ACC112 (cell line): Measurements from ENCODE around the gene NCCRP1.

Source experiments
- H2AFZ ChIP-seq: fragments of 200-600 bp; sonication (generic); one replicate; pipeline ENCODE4 v1.6.0; 2017; ENCODE audit warnings: antibody characterized with exemption, low read length; ENCODE audit not compliant: unreplicated experiment
- H3K27ac ChIP-seq: fragments of 200-600 bp; sonication (generic); 2 replicates; pipeline ENCODE4 v1.5.1; 2014; ENCODE audit warnings: low read depth, mild to moderate bottlenecking, antibody characterized with exemption, low read length, moderate library complexity
- H3K27me3 ChIP-seq: fragments of 200-600 bp; sonication (generic); 2 replicates; pipeline ENCODE4 v1.6.1; 2014; ENCODE audit warnings: mild to moderate bottlenecking, antibody characterized with exemption, low read length, moderate library complexity, mixed read lengths; ENCODE audit not compliant: insufficient read depth
- H3K36me3 ChIP-seq: fragments of 200-600 bp; sonication (generic); 2 replicates; pipeline ENCODE4 v1.6.1; 2016; ENCODE audit warnings: mild to moderate bottlenecking, antibody characterized with exemption, low read length, moderate library complexity, mixed read lengths; ENCODE audit not compliant: insufficient read depth
- H3K4me1 ChIP-seq: fragments of 200-600 bp; sonication (generic); one replicate; pipeline ENCODE4 v1.6.1; 2016; ENCODE audit warnings: low read length, mixed read lengths; ENCODE audit not compliant: insufficient read depth, unreplicated experiment, control insufficient read depth
- H3K4me3 ChIP-seq: fragments of 200-600 bp; sonication (generic); 2 replicates; pipeline ENCODE4 v1.5.1; 2014; ENCODE audit warnings: mild to moderate bottlenecking, low read depth, low read length
- H3K79me2 ChIP-seq: fragments of 200-600 bp; sonication (generic); one replicate; pipeline ENCODE4 v1.6.0; 2016; ENCODE audit warnings: low read length; ENCODE audit not compliant: control insufficient read depth, unreplicated experiment, insufficient read depth

The NCCRP1 gene

DNA sequence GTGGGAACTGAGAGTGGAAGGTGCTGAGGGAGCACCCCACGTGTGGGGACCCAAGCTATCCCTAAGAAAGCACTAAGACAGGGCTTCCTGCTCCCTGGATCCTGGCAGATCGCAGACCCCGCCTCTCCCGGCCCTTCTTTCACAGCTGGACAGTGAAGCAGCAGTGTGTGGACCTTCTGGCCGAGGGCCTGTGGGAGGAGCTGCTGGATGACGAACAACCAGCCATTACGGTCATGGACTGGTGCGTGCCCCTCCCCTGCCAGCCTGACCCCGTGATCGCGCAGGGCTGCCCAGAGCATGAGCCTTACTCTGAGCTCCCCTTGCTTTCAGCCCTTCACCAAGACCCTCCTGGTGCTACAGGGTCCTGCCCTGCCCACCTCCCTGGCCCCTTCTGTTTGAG, 2.3 kb downstream of the NCCRP1 start:
- H3K27ac ChIP-seq = no peak overlapping the region
- H3K27me3 ChIP-seq = peaks cover 46% of the 10 kb centered on the region
- H2AFZ ChIP-seq = no peak overlapping the region
- no peaks in the 10 kb centered on the region for H3K79me2 ChIP-seq
- H3K36me3 ChIP-seq = no peaks in the 10 kb centered on the region
- peaks cover 4% of the 10 kb centered on the region for H3K4me1 ChIP-seq
- no peak overlapping the region for H3K4me3 ChIP-seq

DNA sequence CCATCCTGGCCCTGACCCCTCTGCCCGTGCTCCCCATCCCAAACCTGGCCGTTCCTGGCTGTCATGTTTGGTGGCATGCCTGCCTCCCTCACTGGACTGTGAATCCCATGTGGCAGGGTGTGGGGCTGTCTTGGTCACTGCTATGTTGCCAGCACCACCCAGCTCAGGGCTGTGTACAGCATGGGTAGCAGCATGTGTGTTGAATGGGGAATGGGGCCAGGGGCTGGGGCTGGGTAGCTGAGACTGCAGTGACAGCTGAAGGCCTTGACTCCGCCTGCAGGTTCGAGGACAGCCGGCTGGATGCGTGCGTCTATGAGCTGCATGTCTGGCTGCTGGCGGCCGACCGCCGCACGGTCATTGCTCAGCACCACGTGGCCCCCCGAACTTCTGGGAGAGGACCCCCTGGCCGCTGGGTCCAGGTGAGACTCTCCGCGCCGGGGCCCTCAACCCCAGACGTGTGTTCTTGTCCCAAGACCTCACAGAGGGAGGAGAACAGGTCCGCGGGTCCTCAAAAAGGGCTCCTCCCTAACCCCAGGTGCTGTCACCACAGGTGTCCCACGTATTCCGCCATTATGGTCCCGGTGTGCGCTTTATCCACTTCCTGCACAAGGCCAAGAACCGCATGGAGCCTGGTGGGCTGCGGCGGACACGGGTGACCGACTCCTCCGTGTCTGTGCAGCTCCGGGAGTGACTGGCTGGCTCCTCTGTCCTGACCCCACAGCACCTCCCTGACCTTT, 3.5 kb downstream of the NCCRP1 start:
- Histone ChIP-seq H2AFZ (no peak overlapping the region), H3K4me3 (no peak overlapping the region), H3K79me2 (no peaks in the 10 kb centered on the region), H3K4me1 (peaks cover 4% of the 10 kb centered on the region), H3K27ac (no peak overlapping the region), H3K27me3 (peaks cover 50% of the 10 kb centered on the region), H3K36me3 (no peaks in the 10 kb centered on the region)

DNA sequence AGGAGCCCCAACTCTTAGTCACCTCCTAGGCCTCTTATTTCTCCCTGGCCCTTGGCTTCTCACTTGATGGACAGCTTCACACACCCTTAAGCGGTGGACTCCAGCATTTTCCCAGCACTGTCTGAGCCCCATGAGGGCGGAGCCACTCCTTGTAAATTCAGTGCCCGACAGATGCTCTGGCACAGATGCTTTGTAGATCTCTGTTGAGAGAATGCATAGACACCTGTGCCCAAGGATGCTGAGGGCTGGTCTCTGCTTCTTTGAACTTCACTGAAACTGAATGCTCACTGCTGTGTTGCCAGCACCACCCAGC, 4.0 kb downstream of the NCCRP1 start:
- Histone ChIP-seq H3K4me3 (no peak overlapping the region), H2AFZ (no peak overlapping the region), H3K79me2 (no peaks in the 10 kb centered on the region), H3K27ac (no peak overlapping the region), H3K4me1 (peaks cover 4% of the 10 kb centered on the region), H3K27me3 (peaks cover 46% of the 10 kb centered on the region), H3K36me3 (no peaks in the 10 kb centered on the region)

DNA sequence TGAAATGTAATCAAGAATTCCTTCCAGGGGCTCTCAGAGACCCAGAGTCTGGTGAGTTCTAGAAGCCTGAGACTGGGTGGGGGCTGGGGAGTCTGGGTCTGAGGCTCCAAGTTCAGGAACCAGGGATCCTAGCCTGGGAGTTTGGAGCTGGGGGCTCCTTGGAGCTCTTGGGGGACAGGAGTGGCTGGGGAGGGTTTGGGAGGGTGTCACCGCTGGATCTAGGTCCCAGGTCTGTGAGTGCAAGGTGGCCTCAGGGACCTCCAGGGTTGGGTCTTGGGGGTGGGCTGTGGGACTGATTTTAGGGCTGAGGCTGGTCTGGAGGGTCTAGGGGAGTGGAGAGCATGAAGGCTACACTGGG, 6.2 kb downstream of the NCCRP1 start:
- Histone ChIP-seq H3K27ac (no peak overlapping the region), H2AFZ (no peak overlapping the region), H3K4me1 (peaks cover 2% of the 10 kb centered on the region), H3K27me3 (peaks cover 26% of the 10 kb centered on the region), H3K36me3 (no peaks in the 10 kb centered on the region), H3K4me3 (no peak overlapping the region), H3K79me2 (no peaks in the 10 kb centered on the region)

DNA sequence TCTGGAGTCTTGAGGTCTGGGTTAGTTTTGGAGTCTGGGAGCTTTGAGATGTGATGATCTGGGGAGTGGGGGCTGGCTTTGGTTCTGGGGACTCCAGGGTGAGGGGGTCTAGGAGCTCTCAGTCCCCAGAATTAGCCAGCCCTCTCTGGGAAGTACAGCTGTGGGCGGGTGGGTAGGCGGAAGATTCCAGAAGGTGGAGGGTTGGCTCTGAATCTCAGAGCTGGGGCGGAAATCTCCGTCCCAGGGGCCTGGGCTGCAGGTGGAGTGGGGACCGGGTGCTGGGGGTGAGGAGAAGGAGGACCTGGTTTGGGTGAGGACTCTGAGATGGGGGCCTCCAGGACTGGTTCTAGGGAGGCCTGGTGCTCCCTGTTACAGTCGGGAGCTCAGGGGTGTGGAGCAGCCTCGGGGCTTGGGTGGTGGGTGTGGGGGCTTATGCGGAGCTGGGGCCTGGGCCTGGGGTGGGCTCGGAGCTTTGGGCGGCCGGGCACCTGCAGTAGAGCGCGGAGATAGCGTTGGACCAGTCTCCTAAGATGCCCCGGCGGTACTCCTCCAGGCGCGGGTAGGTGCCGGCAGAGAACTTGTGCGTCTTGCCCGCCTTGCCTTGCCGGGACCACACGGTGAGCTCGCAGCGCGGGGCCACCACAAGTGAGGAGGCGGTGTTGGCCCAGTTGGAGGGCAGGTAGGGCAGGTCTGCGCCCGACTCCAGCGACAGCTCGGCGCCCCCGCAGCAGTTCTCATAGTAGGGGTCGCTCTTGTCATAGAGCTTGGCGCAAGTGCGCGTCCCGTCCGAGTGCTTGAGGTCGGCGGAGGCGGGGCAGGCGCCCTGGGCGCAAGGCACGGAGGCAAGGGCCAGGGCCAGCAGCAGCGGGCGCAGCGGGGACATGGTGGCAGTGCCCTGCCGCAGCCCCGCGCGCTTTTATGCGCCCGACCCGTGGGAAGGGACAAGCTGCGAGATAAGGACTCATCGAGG, 6.9 kb downstream of the NCCRP1 start, which contains the start of gene SYCN:
Gene SYCN (minus strand): TSS at position 892 of the 970 bp plus-strand sequence. CDS start 9 bp downstream, at position 883.
- H3K27me3 ChIP-seq = peaks cover 24% of the 10 kb centered on the region
- H3K36me3 ChIP-seq = no peaks in the 10 kb centered on the region
- H3K27ac ChIP-seq = no peak within 1 kb of the TSS
- no peaks in the 10 kb centered on the region for H3K4me1 ChIP-seq
- no peaks in the 10 kb centered on the region for H3K79me2 ChIP-seq
- H3K4me3 ChIP-seq = no peak within 1 kb of the TSS
- no peak within 1 kb of the TSS for H2AFZ ChIP-seq

DNA sequence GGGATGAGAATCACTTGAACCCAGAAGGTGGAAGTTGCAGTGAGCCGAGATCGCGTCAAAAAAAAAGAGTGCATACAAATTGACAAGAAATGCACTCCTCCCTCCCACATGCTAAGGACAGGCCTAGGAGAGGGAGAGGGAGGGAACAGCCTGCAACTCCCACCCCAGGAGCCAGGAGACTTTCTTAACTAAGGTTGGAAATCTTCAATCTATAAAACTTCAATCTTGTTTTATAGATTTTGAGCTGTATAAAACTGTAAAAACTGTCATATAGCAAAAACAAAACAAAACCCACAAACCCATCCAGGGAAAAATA, 8.6 kb downstream of the NCCRP1 start:
- Histone ChIP-seq H2AFZ (no peak overlapping the region), H3K27me3 (peaks cover 24% of the 10 kb centered on the region), H3K27ac (no peak overlapping the region), H3K4me3 (no peak overlapping the region), H3K79me2 (no peaks in the 10 kb centered on the region), H3K36me3 (no peaks in the 10 kb centered on the region), H3K4me1 (no peaks in the 10 kb centered on the region)

DNA sequence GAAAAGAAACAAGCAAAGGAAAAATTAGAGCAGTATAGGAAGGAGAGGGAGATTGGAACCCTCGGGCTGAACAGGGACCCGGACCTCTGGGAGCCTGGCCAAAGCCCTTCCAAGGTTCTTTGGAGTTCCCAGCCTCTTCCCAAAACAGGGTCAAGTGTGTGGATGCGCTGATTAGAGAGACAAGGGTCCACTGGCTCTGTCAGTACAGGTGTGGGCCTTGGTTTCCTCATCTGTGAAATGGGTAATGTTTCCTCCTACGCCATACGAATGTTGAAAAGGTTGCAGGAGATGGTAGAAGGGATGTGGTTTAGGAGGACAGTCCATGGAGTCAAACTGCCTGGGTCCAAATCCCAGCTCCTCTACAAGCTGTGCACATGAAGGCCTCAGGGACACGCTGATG, 9.4 kb downstream of the NCCRP1 start:
- Histone ChIP-seq H2AFZ (no peak overlapping the region), H3K27me3 (peaks cover 24% of the 10 kb centered on the region), H3K27ac (no peak overlapping the region), H3K4me1 (no peaks in the 10 kb centered on the region), H3K4me3 (no peak overlapping the region), H3K36me3 (no peaks in the 10 kb centered on the region), H3K79me2 (no peaks in the 10 kb centered on the region)

DNA sequence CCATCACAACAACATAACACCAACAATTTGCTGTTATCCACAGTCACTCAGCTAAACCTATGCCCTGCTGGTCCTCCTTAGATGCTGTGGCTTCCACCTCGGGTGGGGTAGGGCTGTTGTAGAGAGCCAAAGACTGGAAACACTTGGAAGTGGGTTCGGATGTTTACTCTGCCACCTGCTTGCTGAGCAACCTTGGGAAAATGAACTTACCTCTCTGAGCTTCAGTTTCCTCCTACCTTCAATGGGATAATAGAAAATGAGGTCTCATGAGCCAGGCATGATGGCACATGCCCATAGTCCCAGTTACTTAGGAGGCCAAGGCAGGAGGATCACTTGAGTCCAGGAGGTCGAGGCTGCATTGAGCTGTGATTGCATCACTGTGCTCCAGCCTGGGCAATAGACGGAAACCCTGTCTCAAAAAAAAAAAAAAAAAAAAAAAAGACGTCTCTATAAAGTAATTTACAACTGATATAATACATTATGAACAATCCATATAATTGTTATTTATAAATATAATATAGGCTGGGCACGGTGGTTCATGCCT, 10.6 kb downstream of the NCCRP1 start:
- Histone ChIP-seq H3K27ac (no peak overlapping the region), H3K27me3 (peaks cover 24% of the 10 kb centered on the region), H3K79me2 (no peaks in the 10 kb centered on the region), H3K4me3 (no peak overlapping the region), H3K36me3 (no peaks in the 10 kb centered on the region), H3K4me1 (no peaks in the 10 kb centered on the region), H2AFZ (no peak overlapping the region)

DNA sequence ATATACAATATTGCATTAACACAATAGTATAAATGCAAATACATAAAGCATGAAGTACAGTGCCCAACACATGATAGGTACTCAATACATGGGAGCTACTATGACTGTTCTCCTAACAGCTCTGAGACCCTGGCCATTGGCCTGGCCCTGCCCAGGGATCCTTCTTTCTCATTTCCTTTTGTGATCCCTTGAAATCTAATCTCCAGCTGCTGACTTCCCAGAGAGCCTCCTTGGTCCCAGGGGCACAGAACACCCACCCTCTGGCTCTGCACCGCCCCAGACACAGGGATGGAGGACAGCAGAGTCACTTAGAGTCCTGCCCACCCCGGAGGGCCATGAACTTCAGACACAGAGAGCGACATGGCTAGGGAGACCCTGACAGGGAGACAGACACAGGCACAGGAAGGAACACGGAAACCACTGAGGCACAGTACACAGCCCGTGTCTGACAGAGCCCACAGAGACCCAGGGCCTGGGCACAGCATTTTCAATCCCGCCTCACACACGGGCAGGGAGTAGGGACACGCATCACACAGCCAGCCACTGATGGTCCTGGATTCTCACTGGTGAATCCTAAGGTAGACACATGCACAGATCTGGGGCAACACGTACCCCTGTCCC, 11.5 kb downstream of the NCCRP1 start:
- Histone ChIP-seq H3K79me2 (no peaks in the 10 kb centered on the region), H3K4me1 (no peaks in the 10 kb centered on the region), H3K4me3 (no peak overlapping the region), H3K36me3 (no peaks in the 10 kb centered on the region), H3K27ac (no peak overlapping the region), H2AFZ (no peak overlapping the region), H3K27me3 (peaks cover 16% of the 10 kb centered on the region)

DNA sequence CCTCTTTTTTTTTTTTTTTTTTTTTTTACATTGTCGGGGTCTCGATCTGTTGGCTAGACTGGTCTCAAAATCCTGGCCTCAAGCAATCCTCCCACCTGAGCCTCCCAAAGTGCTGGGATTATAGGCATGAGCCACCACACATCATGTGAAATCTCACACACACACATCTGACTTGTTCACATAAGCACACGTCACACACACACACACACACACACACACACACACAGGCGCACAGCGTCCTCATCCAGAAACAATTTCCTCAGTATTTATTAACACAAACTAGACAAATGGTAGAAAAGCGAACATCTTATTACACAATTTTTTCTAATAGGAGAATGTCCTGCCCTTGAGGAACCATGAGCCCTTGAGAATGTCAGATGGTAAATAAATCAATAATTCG, 12.4 kb downstream of the NCCRP1 start:
- Histone ChIP-seq H2AFZ (no peak overlapping the region), H3K4me1 (no peaks in the 10 kb centered on the region), H3K27me3 (peaks cover 7% of the 10 kb centered on the region), H3K27ac (no peak overlapping the region), H3K4me3 (no peak overlapping the region), H3K79me2 (no peaks in the 10 kb centered on the region), H3K36me3 (no peaks in the 10 kb centered on the region)
